ENCODE results near the gene PGBD5. TPM values are rescaled to one million over a fixed set of nuclear protein-coding genes. Genes with fewer than 3 reads are reported as not detected.

PGBD5 gene
- total RNA-seq, 1 experiment from 2014 or later, result 21.6 TPM

- no peak overlapping the region for H3K27ac ChIP-seq
- H3K9me3 ChIP-seq (replicated peaks), result no peaks in the 10 kb centered on the region
- no peaks in the 10 kb centered on the region for H3K4me1 ChIP-seq
- H3K4me3 ChIP-seq, result no peak overlapping the region
- H3K27me3 ChIP-seq, result no peaks in the 10 kb centered on the region
- no peak for DNase-seq
- peaks cover 20% of the 10 kb centered on the region for H3K36me3 ChIP-seq
Observed at GRCh38 chr1:230270559-230271281, 155.4 kb downstream of the PGBD5 start.

- Histone ChIP-seq H3K27ac (no peak overlapping the region), H3K4me3 (no peak overlapping the region), H3K27me3 (no peaks in the 10 kb centered on the region), H3K36me3 (peaks cover 14% of the 10 kb centered on the region), H3K4me1 (no peaks in the 10 kb centered on the region), H3K9me3 (replicated peaks) (no peaks in the 10 kb centered on the region)
- no peak for DNase-seq
Observed at GRCh38 chr1:230270185-230270558, 156.0 kb downstream of the PGBD5 start.

GRCh38 chr1:230268371-230269170, 157.6 kb downstream of the PGBD5 start:
- Histone ChIP-seq H3K27me3 (no peaks in the 10 kb centered on the region), H3K9me3 (replicated peaks) (no peaks in the 10 kb centered on the region), H3K4me3 (no peak overlapping the region), H3K4me1 (no peaks in the 10 kb centered on the region), H3K36me3 (0 out of 2 replicates have a peak, but pooled peaks cover 3% of the 10 kb centered on the region), H3K27ac (no peak overlapping the region)
- DNase-seq, result peak; percentile 58 to 71

- Histone ChIP-seq H3K4me1 (no peaks in the 10 kb centered on the region), H3K9me3 (replicated peaks) (no peaks in the 10 kb centered on the region), H3K27me3 (no peaks in the 10 kb centered on the region), H3K4me3 (no peak overlapping the region), H3K36me3 (0 out of 2 replicates have a peak, but pooled peaks cover 3% of the 10 kb centered on the region), H3K27ac (no peak overlapping the region)
- DNase-seq, result no peak
Observed at GRCh38 chr1:230267338-230268065, 158.6 kb downstream of the PGBD5 start.

GRCh38 chr1:230266456-230266855, 159.7 kb downstream of the PGBD5 start:
- no peak for DNase-seq
- H3K27me3 ChIP-seq, result no peaks in the 10 kb centered on the region
- no peak overlapping the region for H3K27ac ChIP-seq
- 0 out of 2 replicates have a peak, but pooled peaks cover 5% of the 10 kb centered on the region for H3K36me3 ChIP-seq
- no peaks in the 10 kb centered on the region for H3K4me1 ChIP-seq
- H3K4me3 ChIP-seq, result no peak overlapping the region
- H3K9me3 ChIP-seq (replicated peaks), result no peaks in the 10 kb centered on the region

- Histone ChIP-seq H3K36me3 (0 out of 2 replicates have a peak, but pooled peaks cover 5% of the 10 kb centered on the region), H3K4me3 (no peak overlapping the region), H3K4me1 (no peaks in the 10 kb centered on the region), H3K9me3 (replicated peaks) (no peaks in the 10 kb centered on the region), H3K27me3 (no peaks in the 10 kb centered on the region), H3K27ac (no peak overlapping the region)
- DNase-seq, result no peak
Observed at GRCh38 chr1:230265200-230266115, 160.7 kb downstream of the PGBD5 start.

Other genes with a start within 250 kb of the PGBD5 start
- gene COG2, start 216.1 kb upstream of the PGBD5 start, total RNA-seq (2014; rRNA removed; shearing (Covaris generic)), result 42.9 and 45.0 TPM in 2 replicates